ENCODE measurements around the gene SGK2. TPM values are rescaled to one million over a fixed set of nuclear protein-coding genes. Genes with fewer than 3 reads are reported as not detected.

Gene SGK2
- total RNA-seq, 1 donor from 2014 or later, result 0.54 TPM

DNA sequence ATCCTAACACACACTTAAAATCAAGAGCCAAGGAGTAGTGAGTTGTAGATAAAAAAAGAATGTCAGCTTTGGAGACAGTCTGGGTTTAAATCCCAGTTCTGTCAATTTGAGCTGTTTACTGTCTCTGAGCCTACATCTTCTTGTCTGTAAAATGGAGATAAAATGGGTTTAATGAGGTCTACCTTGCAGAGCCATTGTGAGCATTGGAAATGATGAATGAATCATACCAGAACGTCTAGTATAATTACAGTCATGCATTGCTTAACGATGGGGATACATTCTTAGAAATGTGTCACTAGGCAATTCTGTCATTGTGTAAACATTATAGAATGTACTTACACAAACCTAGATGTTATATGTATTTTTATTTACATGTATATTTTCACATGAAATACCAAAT is 17.6 kb upstream of the SGK2 start:
- no peak for DNase-seq (ENCODE audit: low read depth)
- Histone ChIP-seq H3K4me3 (ENCODE audit: low read depth, low read length) (no peak overlapping the region), H3K27me3 (ENCODE audit: control insufficient read depth, insufficient read depth, low read length) (no peaks in the 10 kb centered on the region), H3K36me3 (ENCODE audit: control insufficient read depth, insufficient read depth, low read length) (no peaks in the 10 kb centered on the region)
- no peak for TF ChIP-seq CTCF (IDR thresholded peaks at IDR 0.05; ENCODE audit: insufficient read depth, low read length, poor library complexity, severe bottlenecking)

- H3K4me3 ChIP-seq (ENCODE audit: low read depth, low read length), result no peak overlapping the region
- H3K27me3 ChIP-seq (ENCODE audit: control insufficient read depth, insufficient read depth, low read length), result no peaks in the 10 kb centered on the region
- H3K36me3 ChIP-seq (ENCODE audit: control insufficient read depth, insufficient read depth, low read length), result no peaks in the 10 kb centered on the region
- no peak for TF ChIP-seq CTCF (IDR thresholded peaks at IDR 0.05; ENCODE audit: insufficient read depth, low read length, poor library complexity, severe bottlenecking)
- DNase-seq (ENCODE audit: low read depth), result no peak
Measured at GRCh38 chr20:43542161-43542560, 16.7 kb upstream of the SGK2 start.

- no peaks in the 10 kb centered on the region for H3K36me3 ChIP-seq (ENCODE audit: control insufficient read depth, insufficient read depth, low read length)
- no peaks in the 10 kb centered on the region for H3K27me3 ChIP-seq (ENCODE audit: control insufficient read depth, insufficient read depth, low read length)
- no peak for TF ChIP-seq CTCF (IDR thresholded peaks at IDR 0.05; ENCODE audit: insufficient read depth, low read length, poor library complexity, severe bottlenecking)
- DNase-seq (ENCODE audit: low read depth), result no peak
- H3K4me3 ChIP-seq (ENCODE audit: low read depth, low read length), result no peak overlapping the region
Measured at GRCh38 chr20:43542674-43543073, 16.2 kb upstream of the SGK2 start.

- TF ChIP-seq CTCF (IDR thresholded peaks at IDR 0.05; ENCODE audit: insufficient read depth, low read length, poor library complexity, severe bottlenecking), result no peak
- no peak for DNase-seq (ENCODE audit: low read depth)
- H3K36me3 ChIP-seq (ENCODE audit: control insufficient read depth, insufficient read depth, low read length), result no peaks in the 10 kb centered on the region
- no peaks in the 10 kb centered on the region for H3K27me3 ChIP-seq (ENCODE audit: control insufficient read depth, insufficient read depth, low read length)
- no peak overlapping the region for H3K4me3 ChIP-seq (ENCODE audit: low read depth, low read length)
Measured at GRCh38 chr20:43543138-43543537, 15.7 kb upstream of the SGK2 start.

GRCh38 chr20:43544501-43544900 is 14.3 kb upstream of the SGK2 start:
- no peak for DNase-seq (ENCODE audit: low read depth)
- no peaks in the 10 kb centered on the region for H3K27me3 ChIP-seq (ENCODE audit: control insufficient read depth, insufficient read depth, low read length)
- no peak for TF ChIP-seq CTCF (IDR thresholded peaks at IDR 0.05; ENCODE audit: insufficient read depth, low read length, poor library complexity, severe bottlenecking)

DNA sequence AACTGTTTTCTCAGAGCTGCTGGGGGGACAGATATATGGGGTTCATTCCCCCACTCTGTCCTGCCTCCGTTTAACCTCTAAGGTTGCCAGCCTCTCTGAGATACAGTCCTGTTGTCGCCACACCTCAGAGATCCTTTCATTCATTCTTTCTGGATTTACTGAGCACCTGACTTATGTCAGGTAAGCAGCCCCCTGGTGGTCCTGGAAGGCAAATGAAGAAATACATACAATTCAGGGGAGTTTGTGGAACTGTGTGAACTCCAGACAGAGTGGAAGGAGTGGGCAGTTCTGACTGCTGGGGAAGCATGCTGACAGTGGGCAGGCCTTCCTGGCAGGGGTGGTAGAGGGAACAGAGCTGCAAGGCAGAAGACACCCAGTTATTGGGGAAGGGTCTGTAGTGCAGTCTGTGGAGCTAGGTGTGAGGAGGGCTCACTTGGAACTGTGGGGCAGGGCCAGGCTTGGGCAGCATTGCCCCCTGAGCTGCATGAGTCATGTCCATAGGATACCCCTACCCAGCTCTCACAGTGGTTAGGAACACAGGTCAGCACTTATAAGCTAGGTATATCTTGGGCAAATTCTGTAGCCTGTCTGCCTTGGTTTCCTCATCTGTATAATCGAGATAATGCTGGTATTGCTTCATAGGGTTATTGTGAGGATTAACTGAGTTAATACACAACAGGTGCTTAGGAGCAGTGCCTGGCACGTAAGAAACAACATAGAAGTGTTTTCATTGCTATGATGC is 12.8 kb upstream of the SGK2 start:
- TF ChIP-seq CTCF (IDR thresholded peaks at IDR 0.05; ENCODE audit: insufficient read depth, low read length, poor library complexity, severe bottlenecking), result no peak
- no peak overlapping the region for H3K4me3 ChIP-seq (ENCODE audit: low read depth, low read length)

More at GRCh38 chr20:43544501-43544900, 14.3 kb upstream of the SGK2 start:
- Histone ChIP-seq H3K36me3 (ENCODE audit: control insufficient read depth, insufficient read depth, low read length) (no peaks in the 10 kb centered on the region), H3K4me3 (ENCODE audit: low read depth, low read length) (no peak overlapping the region)

More for the DNA sequence above, 12.8 kb upstream of the SGK2 start:
- Histone ChIP-seq H3K27me3 (ENCODE audit: control insufficient read depth, insufficient read depth, low read length) (no peaks in the 10 kb centered on the region), H3K36me3 (ENCODE audit: control insufficient read depth, insufficient read depth, low read length) (no peaks in the 10 kb centered on the region)
- DNase-seq (ENCODE audit: low read depth), result no peak

All from kidney epithelial cell (primary cell).